NCI-H1436 (cell line): ENCODE results near the gene DOK3.

Experiments used
- DNase-seq: peaks from one replicate; lab custom pipeline; 2025; lab: John Stamatoyannopoulos, UW

Gene DOK3

GRCh38 chr5:177479774-177480173 lies 29.9 kb downstream of the DOK3 start:
- DNase-seq = no peak

- DNase-seq = no peak
Measured at GRCh38 chr5:177478711-177479646, 30.6 kb downstream of the DOK3 start.

GRCh38 chr5:177477701-177478477 lies 31.7 kb downstream of the DOK3 start:
- no peak for DNase-seq

GRCh38 chr5:177476531-177477233 lies 32.9 kb downstream of the DOK3 start:
- DNase-seq = no peak

- no peak for DNase-seq
Measured at GRCh38 chr5:177475563-177476427, 33.8 kb downstream of the DOK3 start.

- DNase-seq = no peak
Measured at GRCh38 chr5:177474846-177475562, 34.6 kb downstream of the DOK3 start.

GRCh38 chr5:177474002-177474476 lies 35.6 kb downstream of the DOK3 start:
- no peak for DNase-seq

- no peak for DNase-seq
Measured at GRCh38 chr5:177473443-177474001, 36.1 kb downstream of the DOK3 start, which contains the start of gene DBN1. Gene DBN1 (minus strand): TSS chr5:177473634. CDS start chr5:177473521, 113 bp downstream.

- no peak for DNase-seq
Measured at GRCh38 chr5:177472460-177473442, 36.9 kb downstream of the DOK3 start.

GRCh38 chr5:177471610-177472356 lies 37.8 kb downstream of the DOK3 start:
- DNase-seq = no peak

GRCh38 chr5:177470759-177471536 lies 38.7 kb downstream of the DOK3 start:
- DNase-seq = no peak

- no peak for DNase-seq
Measured at GRCh38 chr5:177469750-177470525, 39.7 kb downstream of the DOK3 start.

GRCh38 chr5:177468685-177469628 lies 40.7 kb downstream of the DOK3 start:
- no peak for DNase-seq

GRCh38 chr5:177468329-177468684 lies 41.3 kb downstream of the DOK3 start:
- DNase-seq = no peak

GRCh38 chr5:177467436-177467835 lies 42.2 kb downstream of the DOK3 start:
- no peak for DNase-seq

GRCh38 chr5:177466861-177467260 lies 42.8 kb downstream of the DOK3 start:
- DNase-seq = no peak
